ENCODE measurements around the gene PRMT1.
A peak's percentile ranks its signal among the peaks of the same experiment; 100 is the strongest.
"Not testable (repeated sequence)": the region's sequence is repeated elsewhere in the genome, so short reads cannot be mapped to it uniquely, and the experiment has no call there.

PRMT1 gene

DNA sequence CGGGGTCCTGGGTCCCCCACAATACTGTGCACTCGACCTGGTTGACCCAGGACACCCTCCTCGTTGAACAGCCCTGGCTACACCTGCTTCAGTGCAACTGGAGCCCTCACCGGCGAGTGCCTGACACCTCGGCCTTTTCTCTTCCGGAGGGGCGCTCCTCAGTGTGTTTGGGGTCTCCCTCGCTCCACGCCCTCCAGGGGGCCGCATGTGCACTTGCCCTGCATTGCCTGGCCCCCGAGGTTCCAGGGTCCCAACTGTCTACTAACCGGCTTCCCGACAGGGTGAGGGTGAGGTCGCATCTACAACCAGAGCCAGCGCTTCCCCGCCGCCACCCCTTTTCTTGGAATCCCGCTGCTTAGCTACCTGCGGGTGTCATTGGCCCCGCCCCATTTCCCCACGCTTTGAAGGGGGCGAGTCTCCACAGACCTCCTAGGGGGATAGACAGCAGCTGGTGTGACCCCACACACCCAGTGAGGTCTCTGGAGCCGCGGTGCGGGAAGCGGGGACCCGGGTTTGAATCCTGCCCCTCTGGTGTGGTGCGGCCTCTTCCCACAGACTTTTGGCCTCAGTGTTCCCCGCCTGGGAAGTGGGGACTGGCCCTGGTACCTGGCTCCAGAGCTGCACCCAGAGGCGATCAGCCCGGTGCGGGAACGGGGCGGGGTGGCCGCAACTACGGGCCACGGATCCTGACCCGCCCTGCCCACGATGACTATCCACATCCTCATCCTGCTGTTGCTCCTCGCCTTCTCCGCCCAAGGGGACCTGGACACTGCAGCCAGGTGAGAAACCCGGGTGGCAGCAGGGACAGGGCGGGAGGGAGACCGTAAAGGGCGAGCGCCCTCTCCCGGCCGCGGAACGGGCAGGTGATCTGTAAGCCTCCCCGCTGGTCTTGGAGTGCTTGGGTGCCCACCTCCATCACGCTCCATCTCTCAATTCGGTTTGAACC, 12.3 kb downstream of the PRMT1 start, which contains the start of gene ADM5:
Gene ADM5, plus strand, starts transcription at position 462 of the 946 bp plus-strand sequence. Its CDS starts 244 bp downstream, at position 706.
- DNase-seq, result no peak

DNA sequence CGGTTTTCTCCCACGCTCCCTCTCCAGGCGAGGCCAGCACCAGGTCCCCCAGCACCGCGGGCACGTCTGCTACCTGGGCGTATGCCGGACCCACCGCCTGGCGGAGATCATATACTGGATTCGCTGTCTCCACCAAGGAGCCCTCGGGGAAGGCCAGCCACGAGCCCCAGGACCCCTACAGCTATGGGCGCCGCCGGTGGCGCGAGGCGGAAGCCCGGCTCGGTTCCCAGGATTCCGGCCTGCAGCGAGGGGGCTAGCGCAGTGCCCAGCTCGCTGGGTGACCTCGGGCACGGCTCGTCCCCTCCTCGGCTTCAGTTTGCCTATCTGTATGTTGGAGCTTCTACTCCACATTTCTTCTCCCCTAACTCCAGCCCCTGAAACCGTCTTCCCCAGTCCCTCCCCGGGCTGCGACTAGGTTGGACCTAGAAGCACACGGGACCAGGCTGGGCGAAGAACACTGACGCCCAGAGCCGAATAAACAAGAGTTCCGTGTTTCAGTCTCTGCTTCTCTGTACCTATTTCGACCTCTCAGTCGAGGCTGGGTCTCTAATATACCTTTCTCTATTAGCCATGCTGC, 13.1 kb downstream of the PRMT1 start:
- DNase-seq, result no peak

DNA sequence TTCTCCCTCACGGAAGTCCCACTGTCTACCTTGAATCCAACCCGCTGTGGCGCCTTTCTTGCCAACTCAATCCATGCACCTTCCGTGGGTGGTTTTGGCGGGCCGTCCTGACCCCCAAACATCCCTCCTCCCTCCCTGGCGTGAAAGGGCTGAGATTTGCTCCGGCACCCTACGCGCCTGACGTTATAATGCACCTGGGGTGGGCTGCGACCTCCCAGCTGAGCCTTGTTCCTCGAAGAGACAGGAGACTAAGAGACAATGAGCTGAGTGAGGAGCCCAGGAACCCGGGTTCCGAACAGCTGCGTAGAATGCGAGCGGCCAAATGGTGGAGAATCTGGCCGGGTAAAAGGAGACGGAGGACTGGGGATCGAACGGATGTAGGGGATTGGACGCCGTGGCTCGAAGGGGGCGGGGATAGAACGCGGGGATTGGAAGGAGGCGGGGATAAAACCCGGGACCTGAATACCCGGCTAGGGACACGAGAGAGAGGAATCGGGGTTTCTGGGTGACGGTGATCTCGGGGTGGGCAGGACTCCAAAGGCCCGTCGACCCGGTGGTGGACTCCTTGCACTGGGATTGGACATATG, 13.7 kb downstream of the PRMT1 start, which contains the start of gene CPT1C:
Gene CPT1C, plus strand, starts transcription at position 461 of the 587 bp plus-strand sequence. CDS start 1,137 bp downstream, outside the sequence.
- no peak for DNase-seq

DNA sequence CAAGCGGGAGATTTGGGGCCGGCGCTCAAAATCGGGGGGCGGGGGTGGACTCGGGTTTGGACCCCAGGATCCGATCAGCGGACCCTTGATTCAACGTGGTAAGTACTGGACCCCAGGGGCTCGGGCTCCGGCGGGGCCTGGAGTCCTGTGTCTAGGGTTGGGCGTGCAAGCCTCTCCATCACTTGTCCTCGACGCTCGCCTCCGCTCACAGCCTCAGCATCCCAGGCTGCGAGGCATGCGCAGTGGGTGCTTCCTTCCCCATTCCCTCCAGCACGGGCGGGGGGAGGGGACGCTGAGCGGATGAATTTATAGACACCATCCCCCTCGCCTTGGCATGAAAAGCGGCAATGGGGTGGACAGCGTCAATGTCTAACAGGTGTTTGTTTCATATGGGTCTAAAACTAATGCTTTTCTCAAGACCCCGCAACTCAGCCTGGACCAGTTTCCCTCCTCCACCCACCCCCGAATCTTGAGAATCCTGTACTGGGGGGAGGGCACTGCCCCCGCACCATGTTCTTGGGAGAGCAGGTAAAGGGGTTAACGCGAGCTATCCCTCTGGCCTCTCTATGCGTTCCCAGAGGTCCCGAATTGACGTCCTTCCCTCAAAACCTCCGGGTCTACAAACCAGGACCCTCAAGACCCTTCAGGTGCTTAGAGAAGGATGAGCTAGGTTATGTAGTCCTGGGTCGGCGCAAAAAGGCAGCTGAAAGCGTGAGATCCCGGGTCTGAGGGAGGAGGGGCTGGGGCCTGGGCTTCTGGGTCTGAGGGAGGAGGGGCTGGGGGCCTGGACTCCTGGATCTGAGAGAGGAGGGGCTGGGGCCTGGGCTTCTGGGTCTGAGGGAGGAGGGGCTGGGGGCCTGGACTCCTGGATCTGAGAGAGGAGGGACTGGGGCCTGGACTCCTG, 14.4 kb downstream of the PRMT1 start:
- DNase-seq, result no peak

DNA sequence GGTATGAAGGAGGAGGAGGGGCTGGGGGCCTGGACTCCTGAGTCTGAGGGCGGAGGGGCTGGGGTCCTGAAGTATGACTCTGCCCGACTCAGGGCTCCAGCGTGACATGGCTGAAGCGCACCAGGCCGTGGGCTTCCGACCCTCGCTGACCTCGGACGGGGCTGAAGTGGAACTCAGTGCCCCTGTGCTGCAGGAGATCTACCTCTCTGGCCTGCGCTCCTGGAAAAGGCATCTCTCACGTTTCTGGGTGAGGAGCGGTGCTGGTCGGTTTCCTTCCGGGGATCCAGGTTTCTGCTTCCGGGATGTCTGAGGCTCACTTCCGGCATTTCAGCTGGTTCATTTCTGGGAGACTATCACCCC, 15.1 kb downstream of the PRMT1 start:
- DNase-seq, result no peak

DNA sequence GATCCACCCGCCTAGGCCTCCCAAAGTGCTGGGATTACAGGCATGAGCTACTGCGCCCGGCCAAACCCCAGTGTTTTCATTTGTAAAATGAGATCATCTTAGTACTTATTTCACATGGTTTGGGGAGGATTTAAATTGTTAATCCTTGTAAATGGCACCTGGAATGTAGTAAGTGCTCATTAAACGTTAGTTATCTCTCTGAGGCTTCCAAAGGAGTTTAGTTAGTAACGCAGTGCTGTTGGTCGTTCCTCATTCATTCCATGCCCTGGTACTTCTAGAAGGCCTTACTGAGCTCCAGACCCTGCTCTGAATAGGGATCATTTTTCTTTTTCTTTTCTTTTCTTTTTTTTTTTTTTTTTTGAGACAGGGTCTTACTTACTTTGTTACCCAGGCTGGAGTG, 19.0 kb downstream of the PRMT1 start:
- DNase-seq, result no peak

DNA sequence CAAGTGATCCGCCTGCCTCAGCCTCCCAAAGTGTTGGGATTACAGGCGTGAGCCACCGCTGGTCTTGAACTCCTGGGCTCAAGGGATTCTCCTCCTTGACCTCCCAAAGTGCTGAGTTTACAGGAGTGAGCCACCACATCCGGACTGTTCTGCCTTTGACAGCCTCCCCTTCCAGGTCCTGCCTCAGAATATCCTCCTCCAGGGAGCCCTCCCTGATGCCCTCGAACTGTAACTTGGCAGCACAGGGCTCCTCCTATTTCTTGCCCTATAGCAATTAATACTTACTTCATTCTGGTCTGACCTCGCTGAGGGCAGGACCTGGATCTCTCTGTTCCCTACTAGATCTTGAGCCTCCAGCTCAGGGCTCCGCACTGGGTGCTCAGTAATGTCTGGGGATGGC, 19.8 kb downstream of the PRMT1 start:
- DNase-seq, result no peak

DNA sequence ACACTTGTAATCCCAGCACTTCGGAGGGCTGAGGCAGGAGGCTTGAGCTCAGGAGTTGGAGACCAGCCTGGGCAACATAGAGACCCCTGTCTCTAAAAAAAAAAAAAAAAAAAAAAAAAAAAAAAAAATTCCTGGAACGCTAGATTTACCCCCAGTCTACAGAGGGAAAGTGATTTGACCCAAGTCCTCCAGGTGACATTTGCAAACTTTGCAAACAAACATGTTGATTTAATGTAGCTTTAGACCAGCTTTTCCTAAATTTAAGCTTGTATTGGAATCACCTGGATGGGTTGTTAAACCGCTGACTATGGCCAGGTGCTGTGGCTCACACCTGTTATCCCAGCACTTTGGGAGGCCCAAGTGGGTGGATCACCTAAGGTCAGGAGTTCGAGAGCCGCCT, 22.3 kb downstream of the PRMT1 start:
- no peak for DNase-seq

DNA sequence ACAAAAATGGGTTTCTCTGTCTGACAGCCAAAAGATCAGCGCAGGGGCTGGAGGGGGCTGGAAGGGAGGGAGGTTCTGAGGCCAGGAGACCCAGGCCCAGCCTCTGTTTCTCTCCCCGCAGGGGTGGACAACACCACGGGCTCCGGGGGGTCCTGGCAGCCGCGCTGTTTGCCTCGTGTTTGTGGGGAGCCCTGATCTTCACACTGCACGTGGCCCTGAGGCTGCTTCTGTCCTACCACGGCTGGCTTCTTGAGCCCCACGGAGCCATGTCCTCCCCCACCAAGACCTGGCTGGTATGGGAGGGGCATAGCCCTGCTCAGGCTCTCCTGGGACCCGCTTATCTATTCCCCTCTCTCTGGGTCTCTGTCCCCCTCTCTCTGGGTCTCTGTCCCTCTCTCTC, 23.5 kb downstream of the PRMT1 start:
- DNase-seq, result no peak

DNA sequence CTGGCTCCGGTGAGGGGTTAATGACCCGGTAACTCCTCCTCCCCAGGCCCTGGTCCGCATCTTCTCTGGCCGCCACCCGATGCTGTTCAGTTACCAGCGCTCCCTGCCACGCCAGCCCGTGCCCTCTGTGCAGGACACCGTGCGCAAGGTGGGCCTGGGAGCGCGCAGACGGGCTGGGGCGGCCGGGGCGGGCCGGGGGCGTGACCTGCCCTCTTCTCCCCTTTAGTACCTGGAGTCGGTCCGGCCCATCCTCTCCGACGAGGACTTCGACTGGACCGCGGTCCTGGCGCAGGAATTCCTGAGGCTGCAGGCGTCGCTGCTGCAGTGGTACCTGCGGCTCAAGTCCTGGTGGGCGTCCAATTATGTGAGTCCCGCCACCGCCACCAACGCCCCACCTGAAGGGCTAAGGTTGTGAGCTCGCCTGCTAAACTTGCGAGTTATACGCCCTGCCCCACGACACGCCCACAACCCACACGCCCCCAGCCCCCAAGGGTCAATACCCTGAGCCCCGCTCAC, 24.3 kb downstream of the PRMT1 start:
- no peak for DNase-seq

DNA sequence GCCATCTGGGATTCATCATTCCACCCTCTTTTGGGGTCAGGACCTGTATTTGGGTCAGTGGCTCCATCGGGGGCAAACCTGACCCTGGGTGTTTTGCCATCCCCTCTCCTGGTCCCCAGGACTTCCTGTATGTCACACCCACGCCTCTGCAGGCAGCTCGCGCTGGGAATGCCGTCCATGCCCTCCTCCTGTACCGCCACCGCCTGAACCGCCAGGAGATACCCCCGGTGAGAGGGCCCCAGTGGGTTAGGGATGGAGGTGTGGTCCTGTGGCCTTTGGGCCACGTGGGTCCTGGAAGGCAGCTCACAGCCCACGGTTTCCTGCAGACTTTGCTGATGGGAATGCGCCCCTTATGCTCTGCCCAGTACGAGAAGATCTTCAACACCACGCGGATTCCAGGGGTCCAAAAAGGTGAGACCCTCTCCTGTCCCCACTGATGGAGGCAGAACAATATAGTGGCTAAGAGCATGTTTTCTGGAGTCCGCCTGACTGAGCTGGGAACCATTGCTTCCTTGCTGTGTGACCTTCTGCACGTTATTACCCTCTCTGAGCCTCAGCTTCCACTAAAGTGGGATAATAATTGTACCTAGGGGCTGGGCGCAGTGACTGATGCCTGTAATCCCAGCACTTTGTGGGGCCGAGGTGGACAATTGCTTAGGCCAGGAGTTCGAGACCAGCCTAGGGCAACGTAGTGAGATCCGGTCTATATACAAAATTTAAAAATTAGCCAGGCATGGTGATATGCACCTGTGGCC, 28.0 kb downstream of the PRMT1 start:
- no peak for DNase-seq

DNA sequence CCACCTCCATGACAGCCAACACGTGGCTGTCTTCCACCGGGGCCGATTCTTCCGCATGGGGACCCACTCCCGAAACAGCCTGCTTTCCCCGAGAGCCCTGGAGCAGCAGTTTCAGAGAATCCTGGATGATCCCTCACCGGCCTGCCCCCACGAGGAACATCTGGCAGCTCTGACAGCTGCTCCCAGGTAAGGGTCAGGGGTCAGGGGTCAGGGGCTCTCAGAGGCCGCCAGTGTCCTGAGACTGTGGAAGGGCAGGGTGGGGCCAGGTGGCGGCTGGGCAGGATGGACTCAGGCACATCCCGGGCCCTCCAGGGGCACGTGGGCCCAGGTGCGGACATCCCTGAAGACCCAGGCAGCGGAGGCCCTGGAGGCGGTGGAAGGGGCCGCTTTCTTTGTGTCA, 28.8 kb downstream of the PRMT1 start:
- no peak for DNase-seq

DNA sequence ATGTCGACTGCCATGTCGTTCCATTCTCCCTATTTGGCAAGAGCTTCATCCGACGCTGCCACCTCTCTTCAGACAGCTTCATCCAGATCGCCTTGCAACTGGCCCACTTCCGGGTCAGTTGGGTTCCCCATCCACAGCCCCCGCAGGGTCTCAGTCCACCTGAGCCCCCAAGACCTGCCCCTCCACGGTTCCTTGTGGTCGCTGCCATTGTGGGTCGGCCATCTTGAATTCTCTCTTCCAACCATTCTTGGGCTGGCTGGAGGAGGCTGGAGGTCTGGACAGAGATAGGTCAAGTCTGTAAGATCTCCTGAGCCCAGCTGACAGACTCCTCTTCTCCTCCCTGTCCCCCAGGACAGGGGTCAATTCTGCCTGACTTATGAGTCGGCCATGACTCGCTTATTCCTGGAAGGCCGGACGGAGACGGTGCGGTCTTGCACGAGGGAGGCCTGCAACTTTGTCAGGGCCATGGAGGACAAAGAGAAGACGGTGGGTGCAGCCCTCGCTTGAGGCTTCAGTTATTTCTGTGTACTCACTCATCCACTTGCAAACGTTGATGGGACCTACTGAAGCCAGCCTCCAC, 33.4 kb downstream of the PRMT1 start:
- no peak for DNase-seq

DNA sequence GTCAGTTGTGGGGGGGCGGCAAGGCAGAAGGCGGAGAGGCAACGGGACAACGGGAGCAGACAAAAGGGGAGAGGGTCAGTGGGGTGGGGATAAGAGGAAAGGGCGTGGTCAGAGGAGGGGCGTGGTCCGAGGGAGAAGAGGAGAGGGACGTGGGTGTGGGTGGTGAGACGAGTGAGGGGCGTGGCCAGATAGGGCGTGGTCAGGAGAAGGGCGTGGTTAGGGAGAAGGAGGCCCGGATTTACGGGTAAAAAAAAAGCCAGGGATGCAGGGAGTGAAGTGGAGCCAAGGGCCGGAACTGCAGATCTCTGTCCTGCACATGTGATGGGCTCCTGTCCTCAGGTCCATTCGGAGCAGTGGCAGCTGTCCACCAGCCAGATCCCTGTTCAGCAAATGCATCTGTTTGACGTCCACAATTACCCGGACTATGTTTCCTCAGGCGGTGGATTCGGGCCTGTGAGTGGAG, 35.4 kb downstream of the PRMT1 start:
- peak; percentile 53 for DNase-seq

DNA sequence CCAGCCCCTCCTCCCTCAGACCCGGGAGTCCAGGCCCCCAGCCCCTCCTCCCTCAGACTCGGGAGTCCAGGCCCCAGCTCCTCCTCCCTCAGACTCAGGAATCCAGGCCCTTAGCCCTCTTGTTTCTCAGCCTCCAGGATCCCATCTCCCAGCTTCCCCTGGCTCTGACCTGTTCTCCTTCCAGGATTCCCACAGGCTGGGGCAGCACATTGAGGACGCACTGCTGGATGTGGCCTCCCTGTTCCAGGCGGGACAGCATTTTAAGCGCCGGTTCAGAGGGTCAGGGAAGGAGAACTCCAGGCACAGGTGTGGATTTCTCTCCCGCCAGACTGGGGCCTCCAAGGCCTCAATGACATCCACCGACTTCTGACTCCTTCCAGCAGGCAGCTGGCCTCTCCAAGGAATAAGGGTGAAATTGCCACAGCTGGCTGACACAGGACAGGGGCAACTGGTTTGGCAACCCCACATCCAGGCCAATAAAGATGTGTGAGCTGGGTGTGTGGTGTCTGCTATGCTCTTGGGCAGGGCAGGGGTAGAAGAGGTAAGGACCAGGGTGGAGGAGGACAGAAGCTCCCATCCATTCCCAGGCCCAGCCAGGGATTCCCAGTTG, 36.3 kb downstream of the PRMT1 start:
- no peak for DNase-seq

DNA sequence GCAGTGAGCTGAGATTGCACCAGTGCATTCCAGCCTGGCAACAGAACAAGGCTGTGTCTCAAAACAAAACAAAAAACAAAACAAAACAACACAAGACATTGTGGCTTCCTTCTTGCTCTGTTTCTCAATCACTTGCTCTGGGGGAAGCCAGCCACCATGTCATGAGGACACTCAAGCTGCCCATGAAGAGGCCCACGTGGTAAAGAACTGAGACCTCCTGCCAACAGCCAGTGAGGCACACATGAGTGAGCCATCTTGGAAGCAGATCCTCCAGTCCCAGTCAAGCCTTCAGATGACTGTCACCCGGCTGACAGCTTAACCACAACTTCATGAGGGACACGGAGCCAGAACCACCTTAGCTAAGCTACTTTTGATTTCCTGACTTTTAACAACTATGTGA, 39.1 kb downstream of the PRMT1 start:
- no peak for DNase-seq

DNA sequence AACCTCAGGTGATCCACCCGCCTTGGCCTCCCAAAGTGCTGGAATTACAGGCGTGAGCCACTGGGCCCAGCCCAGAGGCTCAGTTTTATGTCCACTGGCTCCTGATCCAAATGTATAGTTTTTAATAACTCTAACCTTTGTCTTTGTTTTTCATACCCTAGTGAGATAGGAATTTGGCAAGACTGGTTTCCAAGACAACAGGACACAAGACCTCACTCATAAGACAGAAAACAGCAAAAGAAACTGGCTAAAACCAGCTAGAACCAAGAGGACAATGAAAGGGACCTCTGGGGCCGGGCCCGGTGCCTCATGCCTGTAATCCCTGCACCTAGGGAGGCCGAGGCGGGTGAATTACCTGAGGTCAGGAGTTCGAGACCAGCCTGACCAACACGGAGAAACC, 41.4 kb downstream of the PRMT1 start:
- DNase-seq, result no peak

DNA sequence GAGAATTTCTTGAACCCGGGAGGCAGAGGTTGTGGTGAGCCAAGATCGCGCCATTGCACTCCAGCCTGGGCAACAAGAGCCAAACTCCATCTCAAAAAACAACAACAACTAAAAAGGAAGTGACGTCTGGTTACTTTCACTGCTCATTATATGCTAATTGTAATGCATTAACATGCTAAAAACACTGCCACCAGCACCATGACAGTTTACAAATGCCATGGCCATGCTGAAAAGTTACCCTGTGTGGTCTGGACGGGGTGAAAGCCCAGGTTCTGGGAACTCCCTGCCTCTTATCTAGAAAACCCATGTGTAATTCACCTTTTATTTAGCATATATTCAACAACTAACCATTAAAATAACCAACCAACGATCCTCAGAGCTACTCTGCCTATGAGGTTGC, 41.9 kb downstream of the PRMT1 start:
- no peak for DNase-seq

DNA sequence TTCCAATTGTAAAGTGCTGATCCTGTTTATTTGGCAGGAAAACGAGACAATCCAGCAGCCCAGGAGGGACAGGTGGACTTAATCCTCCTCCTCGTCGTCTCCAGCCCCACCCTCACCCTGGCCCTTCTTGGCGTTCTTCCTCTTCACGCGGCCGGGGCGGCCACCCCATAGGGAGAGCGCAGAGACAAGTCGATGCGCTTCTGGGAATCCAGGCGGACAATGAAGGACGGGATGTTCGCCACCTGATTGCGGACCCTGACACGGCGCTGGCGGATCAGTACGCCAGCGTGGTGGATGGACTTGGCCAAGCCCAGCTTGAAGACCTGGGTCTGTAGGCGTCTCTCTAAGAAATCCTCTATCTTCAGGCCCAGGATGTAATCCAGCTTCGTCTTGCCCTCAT, 42.3 kb downstream of the PRMT1 start:
- not testable (repeated sequence) for DNase-seq

DNA sequence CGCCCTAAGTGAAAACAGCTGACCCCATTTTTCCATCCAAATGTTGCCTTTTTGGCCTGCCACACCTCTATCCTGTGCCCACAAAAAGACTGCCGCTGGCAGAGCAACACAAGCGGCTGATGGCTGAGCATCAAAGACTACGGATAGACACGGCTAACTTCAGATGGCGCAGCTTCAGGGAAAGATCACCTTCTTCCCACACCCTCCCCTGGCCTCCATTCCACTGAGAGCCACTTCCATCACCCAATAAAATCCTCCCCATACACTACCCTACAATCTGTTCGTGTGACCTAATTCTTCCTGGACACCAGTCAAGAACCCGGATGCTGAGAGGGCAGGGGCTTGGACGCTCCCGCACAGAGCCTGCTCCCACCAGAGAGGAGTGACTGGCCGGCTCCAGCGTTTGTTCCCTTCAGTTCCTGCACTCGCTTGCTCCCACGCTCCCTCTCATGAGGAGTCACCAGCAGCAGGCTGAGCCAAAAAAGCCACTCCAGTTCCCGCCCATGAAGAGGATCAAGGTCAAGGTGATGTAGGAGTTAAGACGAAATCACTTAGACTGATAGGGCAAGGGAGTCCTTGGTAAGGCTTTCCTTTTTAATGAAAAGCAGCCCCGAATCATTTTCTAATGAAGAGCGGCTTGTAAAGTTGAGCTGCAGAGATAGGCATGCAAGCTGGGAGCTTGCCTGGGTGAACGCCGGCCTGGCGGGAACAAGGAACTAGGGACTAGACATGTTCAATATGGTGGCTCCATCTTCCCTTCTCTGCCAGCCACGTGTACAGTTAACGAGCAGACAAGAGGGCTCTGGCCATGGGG, 50.4 kb downstream of the PRMT1 start:
- DNase-seq, result no peak
